Keratinocyte (primary cell): ENCODE measurements around the gene IGFLR1.

Experiments
- CTCF ChIP-seq, 3 experiments: IDR thresholded peaks in 1 of 3; conservative IDR thresholded peaks in 1 of 3; optimal IDR thresholded peaks in 1 of 3; 2 replicates in 2 of 3; 3 replicates in 1 of 3; pipeline versions ENCODE3 to v1.5.1; 2011; ENCODE audit warnings: low read length in 3 of 3, mild to moderate bottlenecking in 3 of 3, moderate library complexity in 2 of 3, control low read depth in 1 of 3, inconsistent platforms in 1 of 3; ENCODE audit not compliant: insufficient read depth in 2 of 3; ENCODE audit errors: extremely low read depth in 1 of 3
- EZH2 ChIP-seq: IDR thresholded peaks from one replicate; pipeline ENCODE4 v1.6.1; 2012; ENCODE audit warnings: inconsistent platforms, mild to moderate bottlenecking, low read length, moderate library complexity

- TF ChIP-seq CTCF (optimal IDR thresholded peaks at IDR 0.05 in 1 of 3, IDR thresholded peaks at IDR 0.05 in 1 of 3, conservative IDR thresholded peaks at IDR 0.05 in 1 of 3; ENCODE audit: extremely low read depth in 1 of 3, insufficient read depth in 2 of 3, low read length in 3 of 3) (no peak), EZH2 (no peak)
Measured at GRCh38 chr19:35780058-35780457, 37.8 kb upstream of the IGFLR1 start.
